Measurements from ENCODE around the gene ANKS3. TPM values are rescaled to one million over a fixed set of nuclear protein-coding genes. Genes with fewer than 3 reads are reported as not detected.

The ANKS3 gene
- total and polyA plus RNA-seq, 3 donors from 2014 or later: 18.6 to 40.6 (median 40.4) TPM

DNA sequence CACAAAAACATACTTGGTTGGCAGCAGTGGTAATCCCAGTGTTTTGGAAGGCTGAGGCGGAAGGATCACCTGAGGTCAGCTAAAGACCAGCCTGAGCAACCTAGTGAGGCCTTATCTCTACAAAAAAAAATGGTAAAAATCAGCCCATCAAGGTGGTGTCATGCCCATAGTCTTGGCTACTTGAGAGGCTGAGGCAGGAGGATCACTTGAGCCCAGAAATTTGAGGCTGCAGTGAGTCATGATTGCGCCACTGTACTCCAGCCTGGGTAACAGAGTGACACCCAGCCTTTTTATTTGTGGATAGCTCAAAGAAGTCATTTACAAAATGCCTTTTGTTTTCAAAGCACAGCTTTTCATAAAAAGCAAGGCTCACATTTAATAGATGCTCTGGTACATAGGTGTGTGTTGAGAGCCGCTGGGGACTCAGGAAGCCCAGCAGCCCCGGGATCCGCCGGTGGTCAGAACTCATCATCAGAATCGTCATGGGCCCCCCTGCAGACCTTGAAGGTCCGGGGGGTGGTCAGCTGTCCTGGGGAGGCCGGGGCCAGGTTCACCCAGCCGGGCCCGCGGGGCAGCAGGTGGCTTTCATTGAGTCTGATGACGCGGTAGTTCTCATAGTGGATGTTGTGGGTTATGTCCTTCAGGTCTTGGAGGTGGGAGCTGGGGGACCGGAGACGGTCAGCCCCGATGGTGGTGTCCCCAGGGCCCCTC lies 43.4 kb upstream of the ANKS3 start:
- no peak for DNase-seq
- no peak overlapping the region for H3K27ac ChIP-seq
- no peaks in the 10 kb centered on the region for H3K36me3 ChIP-seq (ENCODE audit: low read depth, missing control alignments)
- TF ChIP-seq POLR2A (IDR thresholded peaks at IDR 0.05): no peak
- TF ChIP-seq, protein P1, sequence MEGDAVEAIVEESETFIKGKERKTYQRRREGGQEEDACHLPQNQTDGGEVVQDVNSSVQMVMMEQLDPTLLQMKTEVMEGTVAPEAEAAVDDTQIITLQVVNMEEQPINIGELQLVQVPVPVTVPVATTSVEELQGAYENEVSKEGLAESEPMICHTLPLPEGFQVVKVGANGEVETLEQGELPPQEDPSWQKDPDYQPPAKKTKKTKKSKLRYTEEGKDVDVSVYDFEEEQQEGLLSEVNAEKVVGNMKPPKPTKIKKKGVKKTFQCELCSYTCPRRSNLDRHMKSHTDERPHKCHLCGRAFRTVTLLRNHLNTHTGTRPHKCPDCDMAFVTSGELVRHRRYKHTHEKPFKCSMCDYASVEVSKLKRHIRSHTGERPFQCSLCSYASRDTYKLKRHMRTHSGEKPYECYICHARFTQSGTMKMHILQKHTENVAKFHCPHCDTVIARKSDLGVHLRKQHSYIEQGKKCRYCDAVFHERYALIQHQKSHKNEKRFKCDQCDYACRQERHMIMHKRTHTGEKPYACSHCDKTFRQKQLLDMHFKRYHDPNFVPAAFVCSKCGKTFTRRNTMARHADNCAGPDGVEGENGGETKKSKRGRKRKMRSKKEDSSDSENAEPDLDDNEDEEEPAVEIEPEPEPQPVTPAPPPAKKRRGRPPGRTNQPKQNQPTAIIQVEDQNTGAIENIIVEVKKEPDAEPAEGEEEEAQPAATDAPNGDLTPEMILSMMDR (IDR thresholded peaks at IDR 0.05): no peak
- intact Hi-C loops (cut with DNase I; ENCODE audit: low total_unique reads): no loop called here
- H3K4me1 ChIP-seq: no peaks in the 10 kb centered on the region
- WGBS, 2 donors: 80 to 87% methylated on average over 7 to 17 of the region's 17 CpGs
- H3K4me3 ChIP-seq: no peak overlapping the region
- no peaks in the 10 kb centered on the region for H3K9me3 ChIP-seq
- no peaks in the 10 kb centered on the region for H3K27me3 ChIP-seq

DNA sequence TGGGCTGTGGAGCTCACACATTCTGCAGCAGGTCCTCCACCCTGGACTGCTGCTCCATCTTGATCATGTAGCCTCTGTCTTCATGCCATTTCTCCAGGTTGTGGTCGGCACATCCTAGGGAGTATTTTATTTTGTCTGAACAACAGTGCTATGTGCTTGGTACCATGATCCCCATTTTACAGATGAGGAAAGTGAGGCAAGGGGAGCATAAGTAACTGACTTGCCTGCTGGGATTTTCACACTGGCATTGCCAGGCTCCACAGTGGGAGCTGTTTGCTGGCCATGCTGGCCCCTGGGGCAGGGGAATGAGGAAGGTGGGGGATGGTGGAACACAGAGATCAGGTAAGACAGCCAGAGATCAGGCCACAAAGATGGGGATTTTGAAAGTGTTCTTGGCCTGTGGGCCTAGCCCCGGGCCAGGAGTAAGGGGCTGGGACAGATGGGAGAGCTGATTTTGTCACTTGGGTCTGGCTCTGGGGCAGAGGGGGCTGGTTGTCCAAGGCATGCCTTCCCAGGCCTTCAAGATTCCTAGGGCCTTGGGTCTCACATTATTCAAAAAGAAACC lies 42.2 kb upstream of the ANKS3 start:
- Histone ChIP-seq H3K27ac (no peak overlapping the region), H3K27me3 (no peaks in the 10 kb centered on the region), H3K4me3 (no peak overlapping the region), H3K4me1 (no peaks in the 10 kb centered on the region), H3K36me3 (ENCODE audit: low read depth, missing control alignments) (no peaks in the 10 kb centered on the region), H3K9me3 (no peaks in the 10 kb centered on the region)
- no peak for TF ChIP-seq POLR2A (IDR thresholded peaks at IDR 0.05)
- TF ChIP-seq, protein P1 (IDR thresholded peaks at IDR 0.05): no peak
- no peak for DNase-seq
- intact Hi-C loops (cut with DNase I; ENCODE audit: low total_unique reads): no loop called here
- WGBS, 2 donors: 90 to 100% methylated on average over 2 of the region's 2 CpGs

DNA sequence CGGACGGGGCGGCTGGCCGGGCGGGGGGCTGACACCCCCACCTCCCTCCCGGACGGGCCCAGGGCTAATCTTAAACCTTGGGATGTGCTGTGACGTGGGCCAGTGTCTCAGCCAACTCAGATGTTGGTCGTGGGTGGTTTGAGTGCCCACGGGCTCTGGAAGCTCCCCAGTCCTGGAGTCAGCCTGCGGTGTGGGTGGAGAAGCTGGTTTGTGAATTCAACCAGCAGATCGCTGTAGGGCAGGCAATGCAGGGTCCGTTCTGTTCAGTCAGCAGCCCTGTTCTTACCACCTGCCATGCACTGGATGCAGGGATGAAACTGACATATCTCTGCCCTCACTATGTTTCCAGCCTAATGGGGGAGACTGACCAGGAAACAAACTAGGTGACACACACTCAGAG lies 40.9 kb upstream of the ANKS3 start:
- WGBS, 2 donors: 88 to 91% methylated on average over 5 to 6 of the region's 13 CpGs
- TF ChIP-seq, protein P1 (IDR thresholded peaks at IDR 0.05): no peak
- no peak overlapping the region for H3K4me3 ChIP-seq
- no peaks in the 10 kb centered on the region for H3K9me3 ChIP-seq
- no peaks in the 10 kb centered on the region for H3K36me3 ChIP-seq (ENCODE audit: low read depth, missing control alignments)
- no peak overlapping the region for H3K27ac ChIP-seq
- no peaks in the 10 kb centered on the region for H3K4me1 ChIP-seq
- intact Hi-C loops (cut with DNase I; ENCODE audit: low total_unique reads): no loop called here
- DNase-seq: no peak
- no peaks in the 10 kb centered on the region for H3K27me3 ChIP-seq

DNA sequence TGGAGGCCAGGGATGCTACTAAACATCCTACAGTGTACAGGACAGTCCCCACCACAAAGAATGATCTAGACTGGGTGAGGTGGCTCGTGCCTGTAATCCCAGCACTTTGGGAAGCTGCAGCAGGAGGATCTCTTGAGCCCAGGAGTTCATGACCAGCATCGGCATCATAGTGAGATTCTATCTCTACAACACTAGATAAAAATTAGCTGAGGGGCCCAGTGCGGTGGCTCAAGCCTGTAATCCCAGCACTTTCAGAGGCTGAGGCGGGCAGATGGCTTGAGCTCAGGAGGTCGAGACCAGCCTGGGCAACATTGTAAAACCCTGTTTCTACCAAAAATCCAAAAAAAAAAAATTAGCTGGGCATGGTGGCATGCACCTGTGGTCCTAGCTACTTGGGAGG lies 38.3 kb upstream of the ANKS3 start:
- H3K4me3 ChIP-seq: no peak overlapping the region
- DNase-seq: no peak
- H3K4me1 ChIP-seq: peaks cover 7% of the 10 kb centered on the region
- H3K27ac ChIP-seq: no peak overlapping the region
- 79 to 88% methylated on average over 5 of the region's 5 CpGs for WGBS, 2 donors
- intact Hi-C loops (cut with DNase I; ENCODE audit: low total_unique reads): no loop called here
- H3K27me3 ChIP-seq: no peaks in the 10 kb centered on the region
- TF ChIP-seq, protein P1 (IDR thresholded peaks at IDR 0.05): no peak
- no peak for TF ChIP-seq POLR2A (IDR thresholded peaks at IDR 0.05)
- H3K36me3 ChIP-seq (ENCODE audit: low read depth, missing control alignments): no peaks in the 10 kb centered on the region
- H3K9me3 ChIP-seq: no peaks in the 10 kb centered on the region

DNA sequence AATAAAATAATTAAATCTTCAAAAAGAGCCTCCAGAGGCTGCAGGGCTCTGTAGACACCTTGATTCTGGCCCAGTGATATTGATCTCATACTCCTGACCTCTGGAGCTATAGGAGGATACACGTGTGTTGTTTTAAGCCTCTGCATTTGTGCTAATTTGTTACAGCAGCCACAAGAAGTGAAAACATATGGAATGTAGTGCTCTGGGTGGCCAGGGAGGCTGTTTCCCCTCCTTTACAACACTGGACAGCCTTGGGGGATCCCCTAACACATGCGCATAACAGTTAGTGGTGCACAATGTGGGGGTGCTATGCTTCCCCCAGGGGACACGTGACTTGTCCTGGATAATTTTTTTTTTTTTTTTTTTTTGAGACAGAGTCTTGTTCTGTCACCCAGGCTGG lies 37.6 kb upstream of the ANKS3 start:
- H3K27me3 ChIP-seq: no peaks in the 10 kb centered on the region
- intact Hi-C loops (cut with DNase I; ENCODE audit: low total_unique reads): no loop called here
- no peak for DNase-seq
- TF ChIP-seq, protein P1 (IDR thresholded peaks at IDR 0.05): no peak
- no peak for TF ChIP-seq POLR2A (IDR thresholded peaks at IDR 0.05)
- H3K27ac ChIP-seq: no peak overlapping the region
- H3K4me1 ChIP-seq: peaks cover 8% of the 10 kb centered on the region
- no peaks in the 10 kb centered on the region for H3K9me3 ChIP-seq
- H3K4me3 ChIP-seq: no peak overlapping the region
- 63 to 65% methylated on average over 3 of the region's 3 CpGs for WGBS, 2 donors
- H3K36me3 ChIP-seq (ENCODE audit: low read depth, missing control alignments): no peaks in the 10 kb centered on the region
